HepG2 (cell line): Measurements from ENCODE around the gene ZMIZ1.

Experiments
- ATF3 ChIP-seq: sonication (generic); formaldehyde crosslinking; IDR thresholded peaks from 2 replicates; pipeline ENCODE4 v1.4.0; 2020; ENCODE audit warnings: missing genetic modification reagents
- ZZZ3 ChIP-seq: sonication (generic); formaldehyde crosslinking; IDR thresholded peaks from 2 replicates; pipeline ENCODE4 v1.4.0; 2020; ENCODE audit warnings: missing genetic modification reagents, mild to moderate bottlenecking, borderline replicate concordance

- TF ChIP-seq ZZZ3 (CRISPR knock-in tag) = no peak
- no peak for TF ChIP-seq ATF3 (CRISPR knock-in tag)
These were observed 102.7 kb downstream of the ZMIZ1 start for GRCh38 chr10:79171504-79171903.
